GM19099 (cell line): Measurements from ENCODE around the gene KMT2B.

Experiments
- POLR2A ChIP-seq: IDR thresholded peaks from 3 replicates; pipeline ENCODE4 v1.6.1; 2011; ENCODE audit warnings: low read depth; ENCODE audit not compliant: insufficient read length; ENCODE audit errors: extremely low read depth

Gene KMT2B

GRCh38 chr19:35785339-35785627, 67.5 kb downstream of the KMT2B start:
- TF ChIP-seq POLR2A = no peak

DNA sequence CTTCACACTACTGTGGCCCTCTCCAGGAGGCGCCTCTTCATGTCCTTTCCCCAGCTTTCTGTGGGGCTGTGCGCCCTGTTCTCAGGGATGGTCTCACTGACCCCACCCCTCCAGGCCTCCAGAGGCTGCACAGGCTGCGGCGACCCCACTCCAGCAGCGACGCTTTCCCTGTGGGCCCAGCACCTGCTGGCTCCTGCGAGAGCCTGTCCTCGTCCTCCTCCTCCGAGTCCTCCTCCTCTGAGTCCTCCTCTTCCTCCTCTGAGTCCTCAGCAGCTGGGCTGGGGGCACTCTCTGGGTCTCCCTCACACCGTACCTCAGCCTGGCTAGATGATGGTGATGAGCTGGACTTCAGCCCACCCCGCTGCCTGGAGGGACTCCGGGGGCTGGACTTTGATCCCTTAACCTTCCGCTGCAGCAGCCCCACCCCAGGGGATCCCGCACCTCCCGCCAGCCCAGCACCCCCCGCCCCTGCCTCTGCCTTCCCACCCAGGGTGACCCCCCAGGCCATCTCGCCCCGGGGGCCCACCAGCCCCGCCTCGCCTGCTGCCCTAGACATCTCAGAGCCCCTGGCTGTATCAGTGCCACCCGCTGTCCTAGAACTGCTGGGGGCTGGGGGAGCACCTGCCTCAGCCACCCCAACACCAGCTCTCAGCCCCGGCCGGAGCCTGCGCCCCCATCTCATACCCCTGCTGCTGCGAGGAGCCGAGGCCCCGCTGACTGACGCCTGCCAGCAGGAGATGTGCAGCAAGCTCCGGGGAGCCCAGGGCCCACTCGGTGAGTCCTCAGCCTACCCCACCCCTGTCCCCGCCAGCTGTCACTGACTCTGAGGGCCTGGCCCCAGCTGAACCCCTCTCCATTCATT, 68.7 kb downstream of the KMT2B start:
- no peak for TF ChIP-seq POLR2A

- no peak for TF ChIP-seq POLR2A
Measured at GRCh38 chr19:35787227-35787799, 69.5 kb downstream of the KMT2B start.
